A549 (cell line): ENCODE measurements around the gene SERPINA3.

Source experiments
- CTCF ChIP-seq: fragments of >200 bp; sonication (Bioruptor Twin); formaldehyde crosslinking; IDR thresholded peaks from 3 replicates; pipeline ENCODE4 v1.5.1; 2016
- HOXB13 ChIP-seq: fragments of 250-450 bp; sonication (Bioruptor Pico); IDR thresholded peaks from 2 replicates; pipeline ENCODE4 v1.5.0; 2020; ENCODE audit warnings: low read depth, mild to moderate bottlenecking, moderate library complexity
- JUN ChIP-seq, 2 experiments: fragments of >200 bp; sonication (Bioruptor Twin); formaldehyde crosslinking; IDR thresholded peaks; 2 replicates in 1 of 2; 3 replicates in 1 of 2; pipeline ENCODE4 v1.6.1; 2016 to 2017
- JUNB ChIP-seq: fragments of >200 bp; sonication (Bioruptor Twin); formaldehyde crosslinking; IDR thresholded peaks from 2 replicates; pipeline ENCODE4 v1.6.1; 2016
- MAX ChIP-seq: IDR thresholded peaks from 2 replicates; pipeline ENCODE4 v1.6.1; 2012
- POLR2A ChIP-seq: IDR thresholded peaks from 2 replicates; pipeline ENCODE4 v1.6.1; 2012; ENCODE audit warnings: mild to moderate bottlenecking, low read length
- RAD21 ChIP-seq, 2 experiments: fragments of >200 bp in 1 of 2; sonication (Bioruptor Twin) in 1 of 2; formaldehyde crosslinking in 1 of 2; IDR thresholded peaks in 1 of 2; conservative IDR thresholded peaks in 1 of 2; 2 replicates in 1 of 2; 3 replicates in 1 of 2; pipeline ENCODE4 v1.6.1; 2012 to 2018; ENCODE audit warnings: inconsistent platforms in 1 of 2
- RARB ChIP-seq: fragments of 250-450 bp; sonication (Bioruptor Pico); IDR thresholded peaks from 2 replicates; pipeline ENCODE4 v1.8.0; 2021; ENCODE audit warnings: mild to moderate bottlenecking, moderate library complexity
- RCOR1 ChIP-seq: fragments of 150-350 bp; IDR thresholded peaks from 2 replicates; pipeline ENCODE4 v1.6.1; 2014; ENCODE audit warnings: antibody characterized with exemption, low read length, low read depth
- RFX5 ChIP-seq: fragments of 450-650 bp; IDR thresholded peaks from 2 replicates; pipeline ENCODE4 v1.7.1; 2014; ENCODE audit warnings: antibody characterized with exemption, mild to moderate bottlenecking, moderate library complexity
- SMC3 ChIP-seq: fragments of >200 bp; sonication (Bioruptor Twin); formaldehyde crosslinking; IDR thresholded peaks from 3 replicates; pipeline ENCODE4 v1.6.1; 2018; ENCODE audit warnings: inconsistent platforms
- USF2 ChIP-seq: fragments of 450-650 bp; IDR thresholded peaks from 2 replicates; pipeline ENCODE4 v1.6.1; 2014; ENCODE audit warnings: antibody characterized with exemption
- ZFP36 ChIP-seq: fragments of 450-650 bp; IDR thresholded peaks from 2 replicates; pipeline ENCODE4 v1.6.1; 2014; ENCODE audit warnings: borderline replicate concordance; ENCODE audit not compliant: partially characterized antibody

GRCh38 chr14:94644102-94644535, 31.9 kb downstream of the SERPINA3 start:
- TF ChIP-seq USF2, result no peak
- no peak for TF ChIP-seq MAX
- TF ChIP-seq HOXB13 (CRISPR knock-in tag), result no peak
- no peak for TF ChIP-seq CTCF
- no peak for TF ChIP-seq POLR2A
- no peak for TF ChIP-seq JUN (IDR thresholded peaks at IDR 0.05)
- TF ChIP-seq RCOR1, result no peak
- TF ChIP-seq RARB, result no peak
- TF ChIP-seq RAD21 (conservative IDR thresholded peaks at IDR 0.05 in 1 of 2, IDR thresholded peaks at IDR 0.05 in 1 of 2), result no peak
- TF ChIP-seq ZFP36, result no peak
- no peak for TF ChIP-seq SMC3
- no peak for TF ChIP-seq JUNB
- no peak for TF ChIP-seq RFX5
